ENCODE data around the gene PDPK1.
"Not testable (repeated sequence)": the region's sequence is repeated elsewhere in the genome, so short reads cannot be mapped to it uniquely, and the experiment has no call there.

Gene PDPK1

GRCh38 chr16:2526135-2526534 is 11.7 kb upstream of the PDPK1 start:
- DNase-seq = no peak

GRCh38 chr16:2527071-2527783 is 10.6 kb upstream of the PDPK1 start:
- no peak for DNase-seq

GRCh38 chr16:2527784-2528100 is 10.1 kb upstream of the PDPK1 start:
- no peak for DNase-seq

- DNase-seq = no peak
Measured at GRCh38 chr16:2528161-2529060, 9.4 kb upstream of the PDPK1 start.

GRCh38 chr16:2529061-2529931 is 8.5 kb upstream of the PDPK1 start:
- no peak for DNase-seq

GRCh38 chr16:2529961-2530628 is 7.7 kb upstream of the PDPK1 start:
- DNase-seq = no peak

- no peak for DNase-seq
Measured at GRCh38 chr16:2530629-2531318, 7.0 kb upstream of the PDPK1 start.

- DNase-seq = no peak
Measured at GRCh38 chr16:2531371-2531695, 6.5 kb upstream of the PDPK1 start, which contains the start of gene CEMP1. Gene CEMP1 (minus strand): TSS chr16:2531408. CDS start chr16:2531073, 335 bp downstream.

GRCh38 chr16:2531696-2532493 is 5.9 kb upstream of the PDPK1 start:
- DNase-seq = peak; percentile 96

GRCh38 chr16:2532494-2533141 is 5.2 kb upstream of the PDPK1 start:
- DNase-seq = peak; percentile 68

GRCh38 chr16:2533142-2533755 is 4.6 kb upstream of the PDPK1 start:
- DNase-seq = not testable (repeated sequence)

- DNase-seq = no peak
Measured at GRCh38 chr16:2533912-2534311, 3.9 kb upstream of the PDPK1 start.

- DNase-seq = not testable (repeated sequence)
Measured at GRCh38 chr16:2534335-2534734, 3.5 kb upstream of the PDPK1 start.

- DNase-seq = no peak
Measured at GRCh38 chr16:2535625-2536013, 2.2 kb upstream of the PDPK1 start.

GRCh38 chr16:2539192-2539844 is 1.5 kb downstream of the PDPK1 start:
- not testable (repeated sequence) for DNase-seq

- DNase-seq = not testable (repeated sequence)
Measured at GRCh38 chr16:2539845-2540458, 2.1 kb downstream of the PDPK1 start.

- DNase-seq = not testable (repeated sequence)
Measured at GRCh38 chr16:2540912-2541311, 3.1 kb downstream of the PDPK1 start.

GRCh38 chr16:2541409-2541808 is 3.6 kb downstream of the PDPK1 start:
- not testable (repeated sequence) for DNase-seq

GRCh38 chr16:2543771-2544170 is 6.0 kb downstream of the PDPK1 start:
- not testable (repeated sequence) for DNase-seq

Measured in CD4-positive, alpha-beta T cell treated with Interleukin-4 for 4 hours (primary cell).